Muscle of arm (tissue), 12 donors: ENCODE data around the gene GCSAM. TPM values are rescaled to one million over a fixed set of nuclear protein-coding genes. Genes with fewer than 3 reads are reported as not detected.
A peak's percentile ranks its signal among the peaks of the same experiment; 100 is the strongest.

Source experiments
- DNase-seq: peaks from one replicate; pipeline ENCODE4 v3.0.0-alpha.2; 2013
- polyA plus RNA-seq, 12 donors: library from polyadenylated mRNA; unstranded; fragments of 120-200 nt; gene quantifications; one replicate each; pipeline ENCODE4 v1.2.1, GENCODE V29; 2013; ENCODE audit not compliant: insufficient read length in 12 of 12

The GCSAM gene
- polyA plus RNA-seq, 12 donors = 0.49 to 4.2 (median 1.1) TPM; not detected in 2

GRCh38 chr3:112129925-112130637 is 3.0 kb downstream of the GCSAM start:
- DNase-seq = no peak

- DNase-seq = peak; percentile 49
These were observed 4.0 kb downstream of the GCSAM start for GRCh38 chr3:112128843-112129727.

GRCh38 chr3:112127522-112128494 is 5.2 kb downstream of the GCSAM start:
- DNase-seq = no peak

- DNase-seq = no peak
These were observed 6.5 kb downstream of the GCSAM start for GRCh38 chr3:112126511-112126911.

- DNase-seq = no peak
These were observed 8.0 kb downstream of the GCSAM start for GRCh38 chr3:112124907-112125607.

- no peak for DNase-seq
These were observed 9.5 kb downstream of the GCSAM start for GRCh38 chr3:112123548-112123947.

GRCh38 chr3:112122870-112123269 is 10.2 kb downstream of the GCSAM start:
- DNase-seq = no peak

- no peak for DNase-seq
These were observed 11.2 kb downstream of the GCSAM start for GRCh38 chr3:112121577-112122547.

- DNase-seq = no peak
These were observed 12.8 kb downstream of the GCSAM start for GRCh38 chr3:112119962-112120836.

- no peak for DNase-seq
These were observed 15.0 kb downstream of the GCSAM start for GRCh38 chr3:112117841-112118571.

- no peak for DNase-seq
These were observed 15.6 kb downstream of the GCSAM start for GRCh38 chr3:112117415-112117814.

- DNase-seq = no peak
These were observed 16.3 kb downstream of the GCSAM start for GRCh38 chr3:112116748-112117186.

- no peak for DNase-seq
These were observed 17.2 kb downstream of the GCSAM start for GRCh38 chr3:112115806-112116383.

GRCh38 chr3:112115161-112115739 is 17.8 kb downstream of the GCSAM start:
- no peak for DNase-seq

- DNase-seq = no peak
These were observed 18.4 kb downstream of the GCSAM start for GRCh38 chr3:112114576-112115160.

- peak; percentile 57 for DNase-seq
These were observed 21.2 kb downstream of the GCSAM start for GRCh38 chr3:112111785-112112402.
